Breast epithelium (tissue), 4 donors: Measurements from ENCODE around the gene ADGRV1. TPM values are rescaled to one million over a fixed set of nuclear protein-coding genes. Genes with fewer than 3 reads are reported as not detected.

Experiments used
- DNase-seq, 2 donors: peaks; one replicate each; pipeline ENCODE4 v3.0.0-alpha.2; 2019; ENCODE audit warnings: low spot score in 2 of 2
- H3K27ac ChIP-seq, 2 donors: fragments of 200-600 bp; sonication (generic) in 1 of 2; one replicate each; pipeline ENCODE4 v1.5.1; 2016 to 2019; ENCODE audit warnings: mild to moderate bottlenecking in 1 of 2
- H3K27me3 ChIP-seq, 2 donors: fragments of 200-600 bp; sonication (generic) in 1 of 2; one replicate each; pipeline versions ENCODE4 v1.5.1 to v1.6.0; 2017 to 2019; ENCODE audit warnings: control low read depth in 1 of 2, mild to moderate bottlenecking in 1 of 2
- H3K36me3 ChIP-seq: fragments of 200-600 bp; one replicate; pipeline ENCODE4 v1.5.1; 2019
- H3K4me1 ChIP-seq, 2 donors: fragments of 200-600 bp; sonication (generic); one replicate each; pipeline ENCODE4 v1.5.1; 2016 to 2019; ENCODE audit warnings: control low read depth in 1 of 2
- H3K4me3 ChIP-seq, 3 donors: fragments of 200-600 bp; sonication (generic); 1 replicate in 2 of 3; 2 replicates in 1 of 3; pipeline ENCODE4 v1.5.1; 2016 to 2019; ENCODE audit warnings: mild to moderate bottlenecking in 3 of 3, moderate library complexity in 2 of 3
- H3K9me3 ChIP-seq, 2 donors: fragments of 200-600 bp; sonication (generic) in 1 of 2; one replicate each; pipeline ENCODE4 v1.5.1; 2016 to 2019; ENCODE audit warnings: control low read depth in 1 of 2
- CTCF ChIP-seq, 3 donors: fragments of 450-650 bp; IDR thresholded peaks; one replicate each; pipeline ENCODE4 v1.5.1; 2016 to 2017; ENCODE audit warnings: antibody characterized with exemption in 3 of 3, mild to moderate bottlenecking in 3 of 3, moderate library complexity in 3 of 3
- POLR2A ChIP-seq: fragments of 450-650 bp; IDR thresholded peaks from one replicate; pipeline ENCODE4 v1.6.1; 2016; ENCODE audit warnings: antibody characterized with exemption, mild to moderate bottlenecking, moderate library complexity
- POLR2AphosphoS5 ChIP-seq, 3 donors: sonication (generic); formaldehyde crosslinking; IDR thresholded peaks; one replicate each; pipeline ENCODE4 v1.6.1; 2017; ENCODE audit warnings: antibody characterized with exemption in 3 of 3
- intact Hi-C: fragments of 100-400 bp; cut with DNase I; formaldehyde crosslinking; loops from one replicate; pipeline ENCODE4 v1.15.1; 2023; ENCODE audit warnings: low total_unique reads
- total RNA-seq, 3 donors: library from RNA; depleted of rRNA; stranded (reverse); fragments of >200 nt; gene quantifications; one replicate each; pipeline ENCODE4 v1.1.0, GENCODE V29; 2016

Gene ADGRV1
- total RNA-seq, 3 donors from 2014 or later = 0.32 to 85.2 (median 55.3) TPM

GRCh38 chr5:90894866-90895420 lies 336.3 kb downstream of the ADGRV1 start:
- no peaks in the 10 kb centered on the region for H3K9me3 ChIP-seq
- intact Hi-C loops = no loop called here
- no peaks in the 10 kb centered on the region for H3K27me3 ChIP-seq
- DNase-seq = no peak
- H3K4me3 ChIP-seq = no peak overlapping the region
- H3K36me3 ChIP-seq = no peaks in the 10 kb centered on the region
- no peak overlapping the region for H3K27ac ChIP-seq
- no peaks in the 10 kb centered on the region for H3K4me1 ChIP-seq
- TF ChIP-seq POLR2A (no peak), CTCF (IDR thresholded peaks at IDR 0.05) (no peak), POLR2AphosphoS5 (IDR thresholded peaks at IDR 0.05) (no peak)

GRCh38 chr5:90897618-90898017 lies 339.0 kb downstream of the ADGRV1 start:
- Histone ChIP-seq H3K4me1 (no peaks in the 10 kb centered on the region), H3K27ac (no peak overlapping the region), H3K36me3 (no peaks in the 10 kb centered on the region), H3K27me3 (no peaks in the 10 kb centered on the region), H3K9me3 (no peaks in the 10 kb centered on the region), H3K4me3 (no peak overlapping the region)
- DNase-seq = no peak
- TF ChIP-seq POLR2A = no peak
- no peak for TF ChIP-seq POLR2AphosphoS5 (IDR thresholded peaks at IDR 0.05)
- TF ChIP-seq CTCF (IDR thresholded peaks at IDR 0.05) = no peak
- intact Hi-C loops = no loop called here

GRCh38 chr5:90898326-90899013 lies 339.9 kb downstream of the ADGRV1 start:
- Histone ChIP-seq H3K9me3 (no peaks in the 10 kb centered on the region), H3K27me3 (no peaks in the 10 kb centered on the region), H3K4me3 (no peak overlapping the region), H3K36me3 (no peaks in the 10 kb centered on the region), H3K27ac (no peak overlapping the region), H3K4me1 (no peaks in the 10 kb centered on the region)
- no peak for TF ChIP-seq POLR2AphosphoS5 (IDR thresholded peaks at IDR 0.05)
- no peak for TF ChIP-seq CTCF (IDR thresholded peaks at IDR 0.05)
- intact Hi-C loops = no loop called here
- no peak for DNase-seq

GRCh38 chr5:90899014-90899604 lies 340.5 kb downstream of the ADGRV1 start:
- no peak for DNase-seq
- H3K9me3 ChIP-seq = no peaks in the 10 kb centered on the region
- intact Hi-C loops = no loop called here
- no peaks in the 10 kb centered on the region for H3K4me1 ChIP-seq
- TF ChIP-seq POLR2A (no peak), POLR2AphosphoS5 (IDR thresholded peaks at IDR 0.05) (no peak), CTCF (IDR thresholded peaks at IDR 0.05) (no peak)
- no peaks in the 10 kb centered on the region for H3K36me3 ChIP-seq
- H3K27me3 ChIP-seq = no peaks in the 10 kb centered on the region
- no peak overlapping the region for H3K4me3 ChIP-seq
- no peak overlapping the region for H3K27ac ChIP-seq

- Histone ChIP-seq H3K27ac (no peak overlapping the region), H3K27me3 (no peaks in the 10 kb centered on the region), H3K9me3 (no peaks in the 10 kb centered on the region), H3K4me1 (no peaks in the 10 kb centered on the region), H3K36me3 (no peaks in the 10 kb centered on the region), H3K4me3 (no peak overlapping the region)
- intact Hi-C loops = no loop called here
- DNase-seq = no peak
- TF ChIP-seq POLR2A (no peak), POLR2AphosphoS5 (IDR thresholded peaks at IDR 0.05) (no peak), CTCF (IDR thresholded peaks at IDR 0.05) (no peak)
Observed at GRCh38 chr5:90901261-90901660, 342.7 kb downstream of the ADGRV1 start.
